ENCODE measurements around the gene KRTAP5-9.
"Not testable (repeated sequence)": the region's sequence is repeated elsewhere in the genome, so short reads cannot be mapped to it uniquely, and the experiment has no call there.

The KRTAP5-9 gene

GRCh38 chr11:71588314-71588713, 40.1 kb downstream of the KRTAP5-9 start:
- not testable (repeated sequence) for DNase-seq

- not testable (repeated sequence) for DNase-seq
These were observed 40.8 kb downstream of the KRTAP5-9 start for GRCh38 chr11:71588822-71589545.

GRCh38 chr11:71589546-71589920, 41.3 kb downstream of the KRTAP5-9 start:
- DNase-seq, result not testable (repeated sequence)

Data from inflammatory macrophage treated with lipopolysaccharide for 4 hours (primary cell).